NCI-H1092 treated with DMSO at 0.1 percent for 48 hours (cell line): ENCODE results near the gene MUC6.

Source experiments
- DNase-seq: peaks from one replicate; lab custom pipeline; 2025; lab: John Stamatoyannopoulos, UW

Gene MUC6

GRCh38 chr11:1052133-1053011, 15.9 kb upstream of the MUC6 start:
- DNase-seq = no peak

- no peak for DNase-seq
Measured at GRCh38 chr11:1051356-1052132, 15.0 kb upstream of the MUC6 start.

GRCh38 chr11:1050581-1051355, 14.2 kb upstream of the MUC6 start:
- DNase-seq = peak; percentile 74

GRCh38 chr11:1049911-1050580, 13.5 kb upstream of the MUC6 start:
- DNase-seq = no peak

GRCh38 chr11:1049431-1049891, 12.9 kb upstream of the MUC6 start:
- peak; percentile 25 for DNase-seq

GRCh38 chr11:1049071-1049405, 12.5 kb upstream of the MUC6 start:
- no peak for DNase-seq

GRCh38 chr11:1048375-1049070, 12.0 kb upstream of the MUC6 start:
- DNase-seq = no peak

GRCh38 chr11:1047595-1048156, 11.2 kb upstream of the MUC6 start:
- DNase-seq = no peak

- DNase-seq = no peak
Measured at GRCh38 chr11:1044160-1044559, 7.6 kb upstream of the MUC6 start.

- DNase-seq = no peak
Measured at GRCh38 chr11:1043563-1044096, 7.1 kb upstream of the MUC6 start.

- DNase-seq = no peak
Measured at GRCh38 chr11:1042626-1043562, 6.4 kb upstream of the MUC6 start.

- DNase-seq = no peak
Measured at GRCh38 chr11:1041936-1042608, 5.6 kb upstream of the MUC6 start.

GRCh38 chr11:1041471-1041870, 5.0 kb upstream of the MUC6 start:
- DNase-seq = no peak

GRCh38 chr11:1041149-1041467, 4.6 kb upstream of the MUC6 start:
- DNase-seq = no peak

GRCh38 chr11:1040428-1041148, 4.1 kb upstream of the MUC6 start:
- DNase-seq = no peak

- no peak for DNase-seq
Measured at GRCh38 chr11:1039481-1040427, 3.2 kb upstream of the MUC6 start.

- DNase-seq = no peak
Measured at GRCh38 chr11:1038921-1039320, 2.4 kb upstream of the MUC6 start.
